Common myeloid progenitor, CD34-positive (primary cell): Measurements from ENCODE around the gene OAS1.
A peak's percentile ranks its signal among the peaks of the same experiment; 100 is the strongest.

ENCODE experiments used
- CTCF ChIA-PET: fragments of 350-600 bp; sonication (Branson Sonifier 250); formaldehyde crosslinking; loops from one replicate; lab custom pipeline; 2021; ENCODE audit warnings: antibody characterized with exemption; lab: Charles Lee
- POLR2A ChIA-PET: fragments of 350-600 bp; sonication (Branson Sonifier 250); formaldehyde crosslinking; loops from one replicate; lab custom pipeline; 2021; ENCODE audit warnings: antibody characterized with exemption; lab: Charles Lee
- DNase-seq, 3 donors: peaks; one replicate each; pipeline versions ENCODE4 v3.0.0 to v3.0.0-alpha.2; 2013
- H3K27ac ChIP-seq, 2 experiments: 1 replicate in 1 of 2; 2 replicates in 1 of 2; pipeline ENCODE4 v1.7.0; 2013; ENCODE audit warnings: inconsistent platforms in 2 of 2, low read length in 2 of 2, mild to moderate bottlenecking in 2 of 2, low read depth in 1 of 2, moderate library complexity in 1 of 2; ENCODE audit not compliant: severe bottlenecking in 2 of 2, insufficient read depth in 1 of 2, poor library complexity in 1 of 2
- H3K27me3 ChIP-seq, 5 experiments: replicated peaks in 2 of 5; 1 replicate in 3 of 5; 2 replicates in 2 of 5; pipeline versions ENCODE4 v1.6.1 to v1.7.0; 2013; ENCODE audit warnings: low read length in 4 of 5, mild to moderate bottlenecking in 2 of 5, moderate library complexity in 2 of 5, inconsistent platforms in 1 of 5; ENCODE audit not compliant: insufficient read depth in 5 of 5, control insufficient read depth in 4 of 5
- H3K36me3 ChIP-seq, 4 experiments: 1 replicate in 2 of 4; 2 replicates in 2 of 4; pipeline versions ENCODE4 v1.6.1 to v1.7.0; 2013; ENCODE audit warnings: low read length in 3 of 4, control low read depth in 1 of 4, mild to moderate bottlenecking in 1 of 4; ENCODE audit not compliant: control insufficient read depth in 4 of 4, insufficient read depth in 4 of 4
- H3K4me1 ChIP-seq, 4 experiments: 1 replicate in 3 of 4; 2 replicates in 1 of 4; pipeline versions ENCODE4 v1.6.1 to v1.7.1; 2013; ENCODE audit warnings: low read length in 3 of 4, mild to moderate bottlenecking in 3 of 4, control low read depth in 1 of 4, inconsistent platforms in 1 of 4, moderate library complexity in 1 of 4; ENCODE audit not compliant: control insufficient read depth in 4 of 4, insufficient read depth in 4 of 4; ENCODE audit errors: control extremely low read depth in 1 of 4
- H3K4me3 ChIP-seq, 7 experiments: 1 replicate in 4 of 7; 2 replicates in 3 of 7; pipeline versions ENCODE4 v1.5.1 to v1.7.0; 2013; ENCODE audit warnings: mild to moderate bottlenecking in 7 of 7, low read length in 6 of 7, moderate library complexity in 6 of 7, inconsistent platforms in 2 of 7, low read depth in 2 of 7, control low read depth in 1 of 7; ENCODE audit not compliant: insufficient read depth in 4 of 7, control insufficient read depth in 1 of 7; ENCODE audit errors: extremely low read depth in 1 of 7
- H3K9me3 ChIP-seq, 5 experiments: 1 replicate in 4 of 5; 2 replicates in 1 of 5; pipeline versions ENCODE4 v1.6.1 to v1.7.1; 2013; ENCODE audit warnings: low read length in 4 of 5, mild to moderate bottlenecking in 2 of 5, inconsistent platforms in 1 of 5, low read depth in 1 of 5, moderate library complexity in 1 of 5; ENCODE audit not compliant: control insufficient read depth in 4 of 5, insufficient read depth in 2 of 5; ENCODE audit errors: control extremely low read depth in 1 of 5
- WGBS: methylation state at CpG from one replicate; pipeline ENCODE4 v1.1.5; 2013; ENCODE audit not compliant: insufficient coverage; 5-methylcytosine and 5-hydroxymethylcytosine counted together

Gene OAS1

DNA sequence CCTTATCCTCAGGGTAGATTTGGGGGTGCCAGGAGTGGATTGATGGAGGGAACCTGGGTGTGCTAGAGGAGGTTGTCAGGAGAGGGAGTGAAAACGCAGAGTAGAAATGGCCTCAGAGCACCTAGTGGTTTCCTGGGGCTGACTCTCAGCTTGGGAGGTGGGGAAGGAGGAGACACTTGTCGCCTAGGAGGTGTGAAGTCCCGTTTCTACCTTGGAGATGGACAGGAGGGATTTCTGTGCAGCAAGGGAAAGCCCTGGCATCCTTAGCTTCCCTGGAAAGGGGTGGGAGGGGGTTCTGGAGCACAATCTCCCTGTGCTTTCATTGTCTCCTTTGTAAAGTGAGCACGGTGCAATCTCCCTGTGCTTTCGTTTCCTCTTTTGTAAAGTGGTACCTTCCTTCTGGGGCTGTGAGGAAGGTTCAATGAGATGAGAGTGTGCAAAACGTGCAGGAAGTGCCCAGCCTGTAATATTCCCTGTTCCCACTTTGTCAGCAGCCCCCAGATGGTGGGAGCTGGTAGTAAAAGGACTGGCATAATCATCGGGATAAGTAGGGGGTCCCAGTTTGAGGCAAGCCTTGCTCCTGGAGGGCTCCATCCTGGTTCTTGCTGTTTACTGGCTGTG, 33.1 kb downstream of the OAS1 start:
- Histone ChIP-seq H3K9me3 (no peaks in the 10 kb centered on the region), H3K36me3 (peaks cover 0 to 15% (median 4%) of the 10 kb centered on the region in 4 experiments), H3K27ac (no peak overlapping the region), H3K27me3 (no peaks in the 10 kb centered on the region), H3K4me3 (peak overlapping the region in 6 of 7 experiments; percentile 8 to 95 (median 58)), H3K4me1 (peaks cover 0 to 27% (median 24%) of the 10 kb centered on the region in 4 experiments)
- POLR2A ChIA-PET = interaction anchor here (1.2 kb wide), 1 partner anchor 9 kb away, joined by 4 read pairs; no protein-coding TSS in a partner anchor
- peak in 2 of 3 donors; percentile 25 to 48 for DNase-seq
- CTCF ChIA-PET = interaction anchor here (0.8 to 1.5 kb wide), 3 partner anchors 9 to 90 kb away, joined by 3 to 5 read pairs (median 3); no protein-coding TSS in a partner anchor
- whole genome bisulfite sequencing = 6% methylated on average over 6 of the region's 7 CpGs

DNA sequence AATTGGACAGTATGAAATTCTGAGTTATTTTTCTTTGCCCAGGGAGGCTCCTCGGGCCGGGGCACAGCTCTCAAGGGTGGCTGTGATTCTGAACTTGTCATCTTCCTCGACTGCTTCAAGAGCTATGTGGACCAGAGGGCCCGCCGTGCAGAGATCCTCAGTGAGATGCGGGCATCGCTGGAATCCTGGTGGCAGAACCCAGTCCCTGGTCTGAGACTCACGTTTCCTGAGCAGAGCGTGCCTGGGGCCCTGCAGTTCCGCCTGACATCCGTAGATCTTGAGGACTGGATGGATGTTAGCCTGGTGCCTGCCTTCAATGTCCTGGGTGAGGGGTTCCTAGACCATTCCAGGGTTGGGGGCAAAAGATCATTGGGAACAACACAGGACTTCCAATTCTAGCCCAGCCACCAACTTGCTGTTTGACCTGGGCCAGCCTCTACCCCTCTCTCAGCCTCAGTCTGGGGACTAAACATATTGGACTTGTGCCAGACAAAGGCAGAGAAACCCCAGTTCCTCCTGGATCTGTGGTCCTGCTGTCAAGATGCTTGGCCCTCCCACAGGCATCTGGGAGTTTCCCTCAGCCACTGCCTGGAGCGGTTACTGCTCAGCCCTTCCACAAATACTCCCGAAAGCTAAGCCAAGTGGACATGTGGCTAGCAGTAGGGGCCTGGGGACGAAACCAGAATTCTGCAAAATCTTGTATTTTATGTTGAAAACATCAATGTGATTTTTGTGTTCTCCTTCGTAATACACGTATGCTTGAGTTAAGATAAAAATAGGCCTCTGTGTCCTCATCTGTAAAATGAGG, 35.0 kb downstream of the OAS1 start:
- CTCF ChIA-PET = interaction anchor here (0.9 kb wide), 1 partner anchor 17 kb away, joined by 3 read pairs; no protein-coding TSS in a partner anchor
- Histone ChIP-seq H3K27ac (no peak overlapping the region), H3K4me3 (no peak overlapping the region), H3K27me3 (no peaks in the 10 kb centered on the region), H3K36me3 (peaks cover 4 to 28% (median 11%) of the 10 kb centered on the region in 4 experiments), H3K4me1 (peaks cover 0 to 27% (median 24%) of the 10 kb centered on the region in 4 experiments), H3K9me3 (no peaks in the 10 kb centered on the region)
- DNase-seq = no peak
- 90% methylated on average over 16 of the region's 16 CpGs for WGBS
- POLR2A ChIA-PET = no interaction called here

DNA sequence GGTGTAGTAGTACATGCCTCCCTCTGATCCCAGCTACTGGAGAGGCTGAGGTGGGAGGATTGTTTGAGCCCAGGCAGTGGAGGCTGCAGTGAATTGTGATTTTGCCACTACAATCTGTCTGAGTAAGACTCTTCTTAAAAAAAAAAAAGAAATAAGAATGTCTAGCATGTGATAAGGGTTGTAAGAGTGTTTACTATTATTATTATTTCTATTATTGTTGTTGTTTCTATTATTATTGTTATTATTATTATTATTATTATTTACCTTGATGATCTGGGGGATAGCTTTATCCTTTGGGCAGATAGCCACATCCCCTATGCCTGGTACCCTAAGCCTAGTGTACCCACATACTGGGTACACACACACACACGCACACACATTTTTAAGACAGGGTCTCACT, 35.8 kb downstream of the OAS1 start:
- Histone ChIP-seq H3K27ac (no peak overlapping the region), H3K36me3 (peaks cover 7 to 36% (median 15%) of the 10 kb centered on the region in 4 experiments), H3K27me3 (no peaks in the 10 kb centered on the region), H3K9me3 (no peaks in the 10 kb centered on the region), H3K4me1 (peaks cover 0 to 25% (median 23%) of the 10 kb centered on the region in 4 experiments), H3K4me3 (no peak overlapping the region)
- POLR2A ChIA-PET = no interaction called here
- no peak for DNase-seq
- WGBS = no CpG with 5 or more reads among the region's 1 CpG
- CTCF ChIA-PET = interaction anchor here (0.9 to 1.3 kb wide), 2 partner anchors 18 to 51 kb away, joined by 3 to 4 read pairs; no protein-coding TSS in a partner anchor

DNA sequence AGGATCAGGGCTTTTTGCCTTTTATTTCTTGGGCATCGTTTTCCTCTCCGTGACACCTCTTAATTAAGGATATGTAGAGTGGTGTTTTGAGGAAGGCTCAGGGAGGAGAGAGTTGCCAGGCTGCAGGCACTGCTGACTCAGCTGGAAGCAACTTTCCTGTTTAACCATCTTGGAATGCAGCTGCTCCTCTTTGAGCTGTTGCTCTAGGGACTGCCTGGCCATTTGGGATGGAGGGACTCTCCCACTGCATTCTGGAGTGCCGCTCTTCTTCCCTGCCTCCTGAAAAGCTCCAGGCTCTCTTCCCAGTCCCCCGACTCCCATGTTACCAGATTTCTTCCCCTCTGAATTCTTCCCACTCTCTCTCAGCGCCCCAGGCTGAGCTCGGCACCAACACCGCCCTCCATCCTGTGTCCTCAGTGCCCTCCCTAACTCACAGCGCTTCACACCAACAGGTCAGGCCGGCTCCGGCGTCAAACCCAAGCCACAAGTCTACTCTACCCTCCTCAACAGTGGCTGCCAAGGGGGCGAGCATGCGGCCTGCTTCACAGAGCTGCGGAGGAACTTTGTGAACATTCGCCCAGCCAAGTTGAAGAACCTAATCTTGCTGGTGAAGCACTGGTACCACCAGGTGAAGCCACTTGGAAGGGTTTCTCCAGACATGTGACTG, 37.4 kb downstream of the OAS1 start:
- POLR2A ChIA-PET = no interaction called here
- Histone ChIP-seq H3K36me3 (peaks cover 13 to 48% (median 21%) of the 10 kb centered on the region in 4 experiments), H3K9me3 (no peaks in the 10 kb centered on the region), H3K27ac (no peak overlapping the region), H3K4me3 (no peak overlapping the region), H3K27me3 (no peaks in the 10 kb centered on the region), H3K4me1 (peaks cover 0 to 13% (median 12%) of the 10 kb centered on the region in 4 experiments)
- CTCF ChIA-PET = interaction anchor here (0.8 to 1.3 kb wide), 4 partner anchors 14 to 49 kb away, joined by 3 to 4 read pairs (median 4); partner anchors contain the start of gene OAS1
- 97% methylated on average over 15 of the region's 15 CpGs for WGBS
- no peak for DNase-seq

DNA sequence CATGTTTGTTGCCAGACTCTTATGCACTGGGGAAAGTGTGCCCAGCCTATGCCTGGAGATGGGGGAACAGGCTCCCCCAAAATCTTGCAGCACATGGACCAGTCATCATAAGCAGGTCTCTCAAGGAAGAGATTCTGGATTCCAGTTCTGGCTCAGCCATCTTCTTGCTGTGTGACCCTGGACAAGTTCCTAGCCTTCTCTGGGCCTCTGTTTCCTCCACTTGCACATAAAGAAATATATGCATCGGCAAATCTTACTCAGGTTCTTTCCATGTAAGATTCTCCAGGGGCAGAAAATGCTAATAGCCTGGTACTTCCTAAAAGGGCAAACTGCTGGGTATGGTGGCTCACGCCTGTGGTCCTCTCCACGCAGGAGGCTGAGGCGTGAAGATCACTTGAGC, 38.8 kb downstream of the OAS1 start:
- H3K36me3 ChIP-seq = peaks cover 13 to 57% (median 24%) of the 10 kb centered on the region in 4 experiments
- WGBS = 100% methylated on average over 3 of the region's 4 CpGs
- CTCF ChIA-PET = no interaction called here

DNA sequence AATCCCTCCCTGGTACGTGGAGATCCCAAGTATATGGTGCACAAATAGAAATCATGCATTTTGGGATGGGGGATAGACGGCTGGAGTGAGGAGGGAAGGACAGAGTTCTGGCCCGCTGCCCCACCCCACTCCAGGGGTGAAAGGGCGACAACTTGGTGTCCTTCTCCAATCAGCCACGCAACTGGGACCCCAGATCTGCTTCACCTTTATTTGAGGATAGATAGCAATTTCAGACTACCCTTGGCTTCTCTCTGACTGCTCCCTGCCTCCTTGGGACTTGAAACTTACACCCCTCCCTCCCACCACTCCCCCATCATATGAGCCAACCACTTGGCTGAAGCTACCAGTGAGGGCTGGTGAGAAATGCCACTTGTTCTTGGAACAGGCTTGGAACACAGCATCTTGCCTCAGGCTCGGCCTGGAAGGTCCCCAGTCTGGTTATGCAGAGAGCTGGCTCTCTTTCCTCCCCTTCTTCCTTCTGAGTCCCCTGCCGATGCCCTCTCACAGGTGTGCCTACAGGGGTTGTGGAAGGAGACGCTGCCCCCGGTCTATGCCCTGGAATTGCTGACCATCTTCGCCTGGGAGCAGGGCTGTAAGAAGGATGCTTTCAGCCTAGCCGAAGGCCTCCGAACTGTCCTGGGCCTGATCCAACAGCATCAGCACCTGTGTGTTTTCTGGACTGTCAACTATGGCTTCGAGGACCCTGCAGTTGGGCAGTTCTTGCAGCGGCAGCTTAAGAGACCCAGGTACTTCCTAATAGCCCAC, 39.7 kb downstream of the OAS1 start:
- POLR2A ChIA-PET = no interaction called here
- H3K4me3 ChIP-seq = no peak overlapping the region
- WGBS = 97% methylated on average over 14 of the region's 14 CpGs

More for the DNA sequence above, 38.8 kb downstream of the OAS1 start:
- Histone ChIP-seq H3K27ac (no peak overlapping the region), H3K9me3 (no peaks in the 10 kb centered on the region), H3K27me3 (no peaks in the 10 kb centered on the region), H3K4me3 (no peak overlapping the region), H3K4me1 (no peaks in the 10 kb centered on the region)
- no peak for DNase-seq
- POLR2A ChIA-PET = no interaction called here

More for the DNA sequence above, 39.7 kb downstream of the OAS1 start:
- Histone ChIP-seq H3K27me3 (no peaks in the 10 kb centered on the region), H3K36me3 (peaks cover 14 to 66% (median 24%) of the 10 kb centered on the region in 4 experiments), H3K27ac (no peak overlapping the region), H3K9me3 (peaks cover 0 to under 1% (median 0%) of the 10 kb centered on the region in 5 experiments), H3K4me1 (no peaks in the 10 kb centered on the region)
- CTCF ChIA-PET = no interaction called here
- no peak for DNase-seq
